GM21737 (cell line): Measurements from ENCODE around the gene AGA.

Experiments used
- ATAC-seq: cut with Tn5 transposase; IDR thresholded peaks from one replicate; pipeline ENCODE4 v1.9.1; 2021; ENCODE audit warnings: mild to moderate bottlenecking, moderate library complexity; ENCODE audit not compliant: unreplicated experiment

AGA gene

GRCh38 chr4:177441803-177442622, at the start of gene AGA:
Gene AGA (minus strand): TSS chr4:177442437. CDS start chr4:177442375, 62 bp downstream.
- peak; percentile 92 for ATAC-seq

GRCh38 chr4:177492022-177492421, 49.8 kb upstream of the AGA start:
- no peak for ATAC-seq

GRCh38 chr4:177490769-177491168, 48.5 kb upstream of the AGA start:
- no peak for ATAC-seq

GRCh38 chr4:177489471-177490246, 47.4 kb upstream of the AGA start:
- ATAC-seq, result no peak

- ATAC-seq, result no peak
These were observed 45.7 kb upstream of the AGA start for GRCh38 chr4:177487977-177488376.

- ATAC-seq, result no peak
These were observed 43.3 kb upstream of the AGA start for GRCh38 chr4:177485528-177485927.

GRCh38 chr4:177484613-177485021, 42.4 kb upstream of the AGA start:
- ATAC-seq, result no peak

GRCh38 chr4:177483760-177484159, 41.5 kb upstream of the AGA start:
- ATAC-seq, result no peak

- ATAC-seq, result no peak
These were observed 41.0 kb upstream of the AGA start for GRCh38 chr4:177483271-177483670.

- no peak for ATAC-seq
These were observed 40.1 kb upstream of the AGA start for GRCh38 chr4:177482367-177482766.

- ATAC-seq, result no peak
These were observed 38.6 kb upstream of the AGA start for GRCh38 chr4:177480795-177481194.

GRCh38 chr4:177479063-177479462, 36.8 kb upstream of the AGA start:
- ATAC-seq, result no peak

GRCh38 chr4:177478496-177478895, 36.3 kb upstream of the AGA start:
- ATAC-seq, result no peak

- no peak for ATAC-seq
These were observed 31.8 kb upstream of the AGA start for GRCh38 chr4:177473991-177474390.

GRCh38 chr4:177464026-177464425, 21.8 kb upstream of the AGA start:
- no peak for ATAC-seq

- no peak for ATAC-seq
These were observed 19.4 kb upstream of the AGA start for GRCh38 chr4:177461606-177462005.

GRCh38 chr4:177460460-177460859, 18.2 kb upstream of the AGA start:
- no peak for ATAC-seq

GRCh38 chr4:177455561-177455970, 13.3 kb upstream of the AGA start:
- ATAC-seq, result no peak

- no peak for ATAC-seq
These were observed 10.9 kb upstream of the AGA start for GRCh38 chr4:177453116-177453515.

GRCh38 chr4:177451108-177451500, 8.9 kb upstream of the AGA start:
- ATAC-seq, result no peak

- ATAC-seq, result no peak
These were observed 8.3 kb upstream of the AGA start for GRCh38 chr4:177450426-177451107.

GRCh38 chr4:177448850-177449249, 6.6 kb upstream of the AGA start:
- ATAC-seq, result no peak
